ENCODE data around the gene DONSON. TPM values are rescaled to one million over a fixed set of nuclear protein-coding genes. Genes with fewer than 3 reads are reported as not detected.

Gene DONSON
- total RNA-seq, 1 donor from 2014 or later, result 10.3 TPM

- Histone ChIP-seq H3K27me3 (no peaks in the 10 kb centered on the region), H3K27ac (no peak overlapping the region), H3K36me3 (peaks cover 0 to 83% of the 10 kb centered on the region in 2 donors), H3K9me3 (no peaks in the 10 kb centered on the region), H3K4me1 (peaks cover 37% of the 10 kb centered on the region), H3K4me3 (no peak overlapping the region)
- intact Hi-C loops (cut with DNase I), result no loop called here
- DNase-seq (ENCODE audit: extremely low spot score in 2 of 2), result no peak
- TF ChIP-seq POLR2A (IDR thresholded peaks at IDR 0.05), result no peak
- TF ChIP-seq CTCF (IDR thresholded peaks at IDR 0.05), result no peak
- no peak for TF ChIP-seq POLR2AphosphoS5 (IDR thresholded peaks at IDR 0.05; ENCODE audit: insufficient read depth in 1 of 2, low read depth in 1 of 2)
Observed at GRCh38 chr21:33557447-33557846, 31.0 kb downstream of the DONSON start.

GRCh38 chr21:33554982-33555344 is 33.5 kb downstream of the DONSON start:
- intact Hi-C loops (cut with DNase I), result no loop called here
- Histone ChIP-seq H3K36me3 (peaks cover 0 to 87% of the 10 kb centered on the region in 2 donors), H3K9me3 (no peaks in the 10 kb centered on the region), H3K4me3 (no peak overlapping the region), H3K27me3 (no peaks in the 10 kb centered on the region), H3K27ac (no peak overlapping the region), H3K4me1 (peaks cover 28% of the 10 kb centered on the region)
- no peak for DNase-seq (ENCODE audit: extremely low spot score in 2 of 2)
- TF ChIP-seq POLR2AphosphoS5 (IDR thresholded peaks at IDR 0.05; ENCODE audit: insufficient read depth in 1 of 2, low read depth in 1 of 2), result no peak

- intact Hi-C loops (cut with DNase I), result no loop called here
- Histone ChIP-seq H3K4me1 (peaks cover 26% of the 10 kb centered on the region), H3K27me3 (no peaks in the 10 kb centered on the region), H3K4me3 (no peak overlapping the region), H3K9me3 (no peaks in the 10 kb centered on the region), H3K36me3 (peaks cover 0 to 87% of the 10 kb centered on the region in 2 donors), H3K27ac (no peak overlapping the region)
- TF ChIP-seq CTCF (IDR thresholded peaks at IDR 0.05) (no peak), POLR2A (IDR thresholded peaks at IDR 0.05) (no peak)
- DNase-seq (ENCODE audit: extremely low spot score in 2 of 2), result no peak
Observed at GRCh38 chr21:33554236-33554981, 34.1 kb downstream of the DONSON start.

GRCh38 chr21:33552999-33553598 is 35.4 kb downstream of the DONSON start:
- DNase-seq (ENCODE audit: extremely low spot score in 2 of 2), result no peak
- TF ChIP-seq CTCF (IDR thresholded peaks at IDR 0.05), result no peak
- TF ChIP-seq POLR2AphosphoS5 (IDR thresholded peaks at IDR 0.05; ENCODE audit: insufficient read depth in 1 of 2, low read depth in 1 of 2), result no peak
- TF ChIP-seq POLR2A (IDR thresholded peaks at IDR 0.05), result no peak
- Histone ChIP-seq H3K9me3 (no peaks in the 10 kb centered on the region), H3K27me3 (no peaks in the 10 kb centered on the region), H3K36me3 (peaks cover 0 to 84% of the 10 kb centered on the region in 2 donors), H3K4me1 (peaks cover 26% of the 10 kb centered on the region), H3K4me3 (no peak overlapping the region), H3K27ac (no peak overlapping the region)
- intact Hi-C loops (cut with DNase I), result no loop called here

- Histone ChIP-seq H3K27ac (no peak overlapping the region), H3K36me3 (peaks cover 0 to 80% of the 10 kb centered on the region in 2 donors), H3K4me1 (peaks cover 26% of the 10 kb centered on the region), H3K4me3 (no peak overlapping the region), H3K27me3 (no peaks in the 10 kb centered on the region), H3K9me3 (no peaks in the 10 kb centered on the region)
- DNase-seq (ENCODE audit: extremely low spot score in 2 of 2), result no peak
- intact Hi-C loops (cut with DNase I), result no loop called here
- TF ChIP-seq CTCF (IDR thresholded peaks at IDR 0.05), result no peak
- no peak for TF ChIP-seq POLR2A (IDR thresholded peaks at IDR 0.05)
- no peak for TF ChIP-seq POLR2AphosphoS5 (IDR thresholded peaks at IDR 0.05; ENCODE audit: insufficient read depth in 1 of 2, low read depth in 1 of 2)
Observed at GRCh38 chr21:33552093-33552998, 36.1 kb downstream of the DONSON start.

Data from vagina (tissue), 2 donors.